Lower leg skin (tissue), 3 donors: Measurements from ENCODE around the gene TMEM184A.

Source experiments
- POLR2A ChIP-seq, 2 donors: fragments of 450-650 bp; IDR thresholded peaks; one replicate each; pipeline ENCODE4 v1.6.1; 2016 to 2017; ENCODE audit warnings: antibody characterized with exemption in 2 of 2, mild to moderate bottlenecking in 1 of 2, moderate library complexity in 1 of 2
- TF ChIP-seq, protein P1 (sequence below), 3 donors: fragments of 450-650 bp; IDR thresholded peaks; one replicate each; pipeline ENCODE4 v1.5.1; 2016; ENCODE audit warnings: antibody characterized with exemption in 3 of 3, mild to moderate bottlenecking in 3 of 3, moderate library complexity in 2 of 3

- TF ChIP-seq, protein P1, sequence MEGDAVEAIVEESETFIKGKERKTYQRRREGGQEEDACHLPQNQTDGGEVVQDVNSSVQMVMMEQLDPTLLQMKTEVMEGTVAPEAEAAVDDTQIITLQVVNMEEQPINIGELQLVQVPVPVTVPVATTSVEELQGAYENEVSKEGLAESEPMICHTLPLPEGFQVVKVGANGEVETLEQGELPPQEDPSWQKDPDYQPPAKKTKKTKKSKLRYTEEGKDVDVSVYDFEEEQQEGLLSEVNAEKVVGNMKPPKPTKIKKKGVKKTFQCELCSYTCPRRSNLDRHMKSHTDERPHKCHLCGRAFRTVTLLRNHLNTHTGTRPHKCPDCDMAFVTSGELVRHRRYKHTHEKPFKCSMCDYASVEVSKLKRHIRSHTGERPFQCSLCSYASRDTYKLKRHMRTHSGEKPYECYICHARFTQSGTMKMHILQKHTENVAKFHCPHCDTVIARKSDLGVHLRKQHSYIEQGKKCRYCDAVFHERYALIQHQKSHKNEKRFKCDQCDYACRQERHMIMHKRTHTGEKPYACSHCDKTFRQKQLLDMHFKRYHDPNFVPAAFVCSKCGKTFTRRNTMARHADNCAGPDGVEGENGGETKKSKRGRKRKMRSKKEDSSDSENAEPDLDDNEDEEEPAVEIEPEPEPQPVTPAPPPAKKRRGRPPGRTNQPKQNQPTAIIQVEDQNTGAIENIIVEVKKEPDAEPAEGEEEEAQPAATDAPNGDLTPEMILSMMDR (IDR thresholded peaks at IDR 0.05): no peak
- TF ChIP-seq POLR2A (IDR thresholded peaks at IDR 0.05): no peak
Observed at GRCh38 chr7:1549357-1550004, 6.5 kb downstream of the TMEM184A start.
